NCI-H146 treated with DMSO at 0.1 percent for 48 hours (cell line): ENCODE measurements around the gene CREM.

Source experiments
- DNase-seq: peaks from one replicate; lab custom pipeline; 2025; ENCODE audit not compliant: unreplicated experiment; lab: John Stamatoyannopoulos, UW

Gene CREM

GRCh38 chr10:35218339-35218955 is 91.8 kb downstream of the CREM start:
- peak; percentile 65 for DNase-seq

GRCh38 chr10:35219292-35219691 is 92.6 kb downstream of the CREM start:
- no peak for DNase-seq

- DNase-seq: no peak
Measured at GRCh38 chr10:35219891-35220890, 93.5 kb downstream of the CREM start.

- DNase-seq: no peak
Measured at GRCh38 chr10:35223016-35223415, 96.4 kb downstream of the CREM start.

- DNase-seq: no peak
Measured at GRCh38 chr10:35224045-35224740, 97.5 kb downstream of the CREM start.

DNA sequence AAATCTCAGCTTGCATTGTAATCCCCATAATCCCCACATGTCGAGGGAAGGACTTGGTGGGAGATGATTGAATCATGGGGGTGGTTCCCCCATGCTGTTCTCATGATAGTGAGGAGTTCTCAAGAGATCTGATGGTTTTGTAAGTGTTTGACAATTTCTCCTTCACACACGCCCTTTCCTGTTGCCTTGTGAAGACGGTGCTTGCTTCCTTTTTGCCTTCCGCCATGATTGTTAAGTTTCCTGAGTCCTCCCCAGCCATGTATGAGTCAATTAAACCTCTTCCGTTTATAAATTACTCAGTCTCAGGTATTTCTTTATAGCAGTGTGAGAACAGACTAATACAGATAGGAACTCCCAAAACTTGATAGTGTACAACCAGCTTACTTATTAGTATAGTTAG is 98.6 kb downstream of the CREM start:
- no peak for DNase-seq

DNA sequence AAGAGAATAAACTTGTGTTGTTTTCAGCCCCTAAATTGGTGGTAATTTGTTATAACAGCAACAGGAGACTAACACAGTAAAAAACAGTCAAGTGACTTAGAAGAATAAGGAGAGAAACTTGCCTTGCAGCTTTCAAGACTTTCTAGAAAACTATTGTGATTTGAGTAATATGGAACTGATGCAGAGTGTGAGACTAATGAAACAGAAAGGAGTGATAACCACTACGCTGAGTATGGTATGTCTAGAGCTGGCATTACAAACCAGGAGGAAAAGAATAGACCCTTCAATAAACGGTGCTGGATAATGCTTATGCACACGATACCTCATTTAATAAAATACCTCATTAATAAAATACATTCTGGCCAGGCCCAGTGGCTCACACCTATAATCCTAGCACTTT is 99.9 kb downstream of the CREM start:
- no peak for DNase-seq

DNA sequence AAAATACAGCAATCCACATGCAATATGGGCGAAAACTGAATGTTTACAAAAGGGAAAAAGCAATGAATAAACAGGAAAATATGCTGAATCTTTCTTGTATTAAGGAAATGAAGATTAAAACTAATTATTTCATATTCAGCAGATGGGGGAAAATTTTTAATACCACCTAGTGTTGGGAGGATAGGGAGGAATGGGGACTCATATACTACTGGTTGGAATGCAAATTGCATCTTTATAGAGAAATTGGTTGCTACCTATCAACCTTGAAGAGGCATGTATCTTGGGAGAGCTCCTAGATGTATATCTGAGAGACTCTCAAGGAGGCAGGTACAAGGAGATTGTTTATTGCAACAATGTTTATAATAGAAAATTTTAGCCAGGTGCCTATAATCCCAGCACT is 101.4 kb downstream of the CREM start:
- no peak for DNase-seq

DNA sequence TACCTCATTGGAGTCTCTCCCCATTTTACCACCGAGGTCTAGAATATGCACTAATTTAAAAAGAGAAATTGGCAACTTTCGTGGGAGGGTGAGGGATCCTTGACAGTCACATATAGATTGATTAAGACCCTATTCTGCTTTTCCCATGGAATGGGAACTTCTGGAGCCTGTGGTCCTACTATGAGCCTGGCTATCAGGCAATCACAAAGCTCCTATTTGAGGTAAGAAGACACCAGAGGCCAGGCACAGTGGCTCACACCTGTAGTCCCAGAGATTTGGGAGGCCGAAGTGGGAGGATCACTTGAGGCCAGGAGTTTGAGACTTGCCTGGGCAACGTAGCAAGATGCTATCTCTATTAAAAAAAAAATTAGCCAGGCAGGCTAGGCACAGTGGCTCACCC is 105.0 kb downstream of the CREM start:
- no peak for DNase-seq

- DNase-seq: no peak
Measured at GRCh38 chr10:35232527-35232926, 105.9 kb downstream of the CREM start.

GRCh38 chr10:35234073-35234472 is 107.4 kb downstream of the CREM start:
- no peak for DNase-seq

GRCh38 chr10:35236739-35237138 is 110.1 kb downstream of the CREM start:
- no peak for DNase-seq

GRCh38 chr10:35237766-35238512 is 111.3 kb downstream of the CREM start:
- no peak for DNase-seq

GRCh38 chr10:35244549-35244948 is 117.9 kb downstream of the CREM start:
- no peak for DNase-seq

- DNase-seq: no peak
Measured at GRCh38 chr10:35246770-35247343, 120.2 kb downstream of the CREM start.

- no peak for DNase-seq
Measured at GRCh38 chr10:35251373-35252100, 124.9 kb downstream of the CREM start.

DNA sequence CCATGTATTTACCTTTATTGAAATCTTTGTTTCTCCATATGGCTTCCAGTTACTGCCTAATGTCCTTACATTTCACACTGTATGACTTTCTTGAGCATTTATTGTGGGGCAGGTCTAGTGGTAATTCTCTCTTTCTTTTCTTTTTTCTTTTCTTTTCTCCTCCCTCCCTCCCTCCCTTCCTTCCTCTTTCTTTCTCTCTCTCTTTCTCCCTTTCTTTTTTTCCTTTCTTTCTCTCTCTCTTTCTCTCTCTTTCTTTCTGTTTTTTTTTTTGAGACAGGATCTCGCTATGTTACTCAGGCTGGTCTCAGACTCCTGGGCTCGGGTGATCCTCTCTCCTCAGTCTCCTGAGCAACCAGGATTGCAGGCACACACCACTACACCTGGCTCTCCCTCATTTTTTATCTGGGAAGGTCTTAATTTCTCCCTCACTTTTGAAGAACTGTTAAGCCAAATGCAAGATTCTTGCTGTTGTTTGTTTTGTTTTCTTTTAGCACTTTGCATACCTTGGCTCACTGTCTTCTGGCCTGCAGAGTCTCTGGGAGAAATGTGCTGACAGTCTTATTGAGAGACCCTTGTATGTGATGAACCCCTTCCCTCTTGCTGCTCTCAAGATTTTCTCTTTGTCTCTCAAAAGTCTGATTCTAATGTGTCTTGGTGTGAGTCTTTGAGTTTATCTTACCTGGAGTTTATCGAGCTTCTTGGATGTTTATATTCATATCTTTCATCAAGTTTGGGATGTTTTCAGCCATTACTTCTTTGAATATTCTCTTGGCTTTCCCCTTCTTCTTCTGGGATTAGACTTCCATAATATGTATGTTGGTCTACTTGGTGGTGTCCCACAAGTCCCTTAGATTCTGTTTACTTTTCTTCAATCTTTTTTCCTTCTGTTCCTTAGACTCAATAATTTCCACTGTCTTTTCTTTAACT is 130.7 kb downstream of the CREM start:
- no peak for DNase-seq

DNA sequence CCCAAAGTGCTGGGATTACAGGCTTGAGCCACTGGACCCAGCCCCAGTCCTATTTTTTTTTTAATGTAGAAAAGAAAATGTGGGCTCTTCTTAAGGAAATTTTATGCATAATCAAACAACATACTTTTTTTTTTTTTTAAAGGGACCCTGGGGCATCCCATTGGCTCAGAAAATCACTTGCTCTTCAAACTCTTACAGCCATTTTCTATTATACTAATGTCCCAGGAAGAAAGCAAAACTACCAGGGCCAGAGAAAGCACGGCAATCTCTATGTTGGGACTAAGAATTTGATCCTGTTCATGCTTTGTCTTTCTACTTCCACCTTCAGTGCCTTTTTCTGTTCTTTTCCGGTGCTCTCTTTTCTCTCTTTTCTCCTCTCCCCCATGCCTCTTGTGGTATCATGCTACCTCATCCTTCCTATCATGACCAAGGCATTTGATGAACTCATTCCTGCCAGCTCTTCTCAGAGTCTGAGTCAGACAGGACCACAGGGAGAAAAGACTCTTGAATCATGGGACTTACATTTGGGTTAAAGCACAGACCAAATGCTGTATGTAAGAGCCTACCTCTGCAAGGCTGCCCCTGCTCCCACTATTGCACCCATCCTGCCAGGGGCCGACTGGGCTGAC is 133.2 kb downstream of the CREM start:
- DNase-seq: no peak
